VCaP (cell line): ENCODE measurements around the gene CHSY3.

Experiments used
- H3K27ac ChIP-seq: fragments of 450-650 bp; 2 replicates; pipeline ENCODE4 v1.5.1; 2017
- TF ChIP-seq, protein P1 (sequence below): fragments of 450-650 bp; conservative IDR thresholded peaks from 2 replicates; pipeline ENCODE4 v1.5.1; 2017; ENCODE audit warnings: mild to moderate bottlenecking, moderate library complexity

CHSY3 gene

DNA sequence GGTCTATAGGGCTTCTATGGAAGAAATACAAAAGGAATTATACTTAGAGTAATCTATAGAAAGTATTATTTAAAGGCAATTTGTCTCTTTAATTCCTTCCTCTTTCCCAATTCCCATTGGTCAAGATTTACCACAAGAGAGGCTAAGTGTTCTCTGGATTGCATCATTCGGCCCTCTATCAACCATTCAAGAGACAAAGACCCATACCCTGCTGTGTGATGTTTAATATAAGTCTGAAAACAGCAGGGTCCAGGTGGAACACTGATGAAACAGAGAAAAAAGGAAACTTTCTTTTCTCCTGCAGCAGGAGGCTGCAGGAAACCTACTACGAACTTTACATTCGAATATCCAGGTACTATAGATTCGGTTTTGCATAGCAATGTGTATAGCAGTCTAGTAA, 323.4 kb downstream of the CHSY3 start:
- H3K27ac ChIP-seq, result no peak overlapping the region
- TF ChIP-seq, protein P1, sequence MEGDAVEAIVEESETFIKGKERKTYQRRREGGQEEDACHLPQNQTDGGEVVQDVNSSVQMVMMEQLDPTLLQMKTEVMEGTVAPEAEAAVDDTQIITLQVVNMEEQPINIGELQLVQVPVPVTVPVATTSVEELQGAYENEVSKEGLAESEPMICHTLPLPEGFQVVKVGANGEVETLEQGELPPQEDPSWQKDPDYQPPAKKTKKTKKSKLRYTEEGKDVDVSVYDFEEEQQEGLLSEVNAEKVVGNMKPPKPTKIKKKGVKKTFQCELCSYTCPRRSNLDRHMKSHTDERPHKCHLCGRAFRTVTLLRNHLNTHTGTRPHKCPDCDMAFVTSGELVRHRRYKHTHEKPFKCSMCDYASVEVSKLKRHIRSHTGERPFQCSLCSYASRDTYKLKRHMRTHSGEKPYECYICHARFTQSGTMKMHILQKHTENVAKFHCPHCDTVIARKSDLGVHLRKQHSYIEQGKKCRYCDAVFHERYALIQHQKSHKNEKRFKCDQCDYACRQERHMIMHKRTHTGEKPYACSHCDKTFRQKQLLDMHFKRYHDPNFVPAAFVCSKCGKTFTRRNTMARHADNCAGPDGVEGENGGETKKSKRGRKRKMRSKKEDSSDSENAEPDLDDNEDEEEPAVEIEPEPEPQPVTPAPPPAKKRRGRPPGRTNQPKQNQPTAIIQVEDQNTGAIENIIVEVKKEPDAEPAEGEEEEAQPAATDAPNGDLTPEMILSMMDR, result no peak

DNA sequence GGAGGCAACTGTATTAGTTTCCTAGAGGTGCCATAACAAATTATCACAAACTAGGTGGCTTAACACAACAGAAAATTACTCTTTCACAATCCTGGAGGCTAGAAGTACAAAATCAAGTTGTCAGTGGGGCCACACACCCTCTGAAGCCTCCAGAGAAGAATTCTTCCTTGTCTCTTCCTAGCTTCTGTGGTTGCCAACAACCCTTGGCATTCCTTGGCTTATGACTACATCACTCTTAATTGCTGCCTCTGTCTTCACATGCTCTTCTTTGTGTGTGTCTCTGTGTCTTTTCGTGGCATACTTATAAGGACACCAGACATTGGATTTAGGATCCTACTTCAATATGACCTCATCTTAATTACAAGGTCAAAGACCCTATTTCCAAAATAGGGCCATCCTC, 327.5 kb downstream of the CHSY3 start:
- TF ChIP-seq, protein P1, result no peak
- no peak overlapping the region for H3K27ac ChIP-seq

DNA sequence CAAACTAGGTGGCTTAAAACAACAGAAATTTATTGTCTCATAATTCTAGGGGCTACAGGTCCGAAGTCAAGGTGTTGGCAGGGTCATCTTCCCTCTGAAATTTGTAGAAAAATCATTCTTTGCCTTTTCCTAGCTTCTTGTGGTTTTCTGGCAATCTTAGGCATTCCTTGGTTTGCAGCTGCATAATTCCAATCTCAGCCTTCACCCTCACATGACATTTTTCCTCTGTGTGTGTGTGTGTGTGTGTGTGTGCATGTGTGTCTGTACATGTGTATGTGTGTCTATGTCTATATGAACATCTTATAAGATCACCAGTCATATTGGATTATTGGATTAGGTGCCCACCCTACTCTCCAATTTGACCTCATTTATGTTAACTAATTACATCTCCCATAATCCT, 330.6 kb downstream of the CHSY3 start:
- no peak overlapping the region for H3K27ac ChIP-seq
- TF ChIP-seq, protein P1, result no peak
